Duodenal mucosa (tissue), 2 donors: Measurements from ENCODE around the gene SSBP3.
A peak's percentile ranks its signal among the peaks of the same experiment; 100 is the strongest.

Source experiments
- H3K27ac ChIP-seq: one replicate; pipeline ENCODE4 v1.7.0; 2013; ENCODE audit warnings: low read depth, low read length
- H3K27me3 ChIP-seq, 2 donors: one replicate each; pipeline ENCODE4 v1.7.0; 2013; ENCODE audit warnings: low read length in 2 of 2, control low read depth in 1 of 2; ENCODE audit not compliant: insufficient read depth in 2 of 2, control insufficient read depth in 1 of 2
- H3K36me3 ChIP-seq, 2 donors: one replicate each; pipeline ENCODE4 v1.7.0; 2013; ENCODE audit warnings: low read length in 2 of 2, control low read depth in 1 of 2; ENCODE audit not compliant: insufficient read depth in 2 of 2, control insufficient read depth in 1 of 2
- H3K4me1 ChIP-seq, 2 donors: one replicate each; pipeline ENCODE4 v1.7.0; 2013; ENCODE audit warnings: low read length in 2 of 2, control low read depth in 1 of 2; ENCODE audit not compliant: insufficient read depth in 2 of 2, control insufficient read depth in 1 of 2
- H3K4me3 ChIP-seq, 2 donors: one replicate each; pipeline ENCODE4 v1.7.0; 2013; ENCODE audit warnings: low read length in 2 of 2, low read depth in 1 of 2
- H3K9ac ChIP-seq, 2 donors: one replicate each; pipeline ENCODE4 v1.7.0; 2013; ENCODE audit warnings: low read length in 2 of 2, low read depth in 1 of 2
- H3K9me3 ChIP-seq, 2 donors: one replicate each; pipeline ENCODE4 v1.7.0; 2013; ENCODE audit warnings: low read length in 2 of 2, control low read depth in 1 of 2; ENCODE audit not compliant: control insufficient read depth in 1 of 2

The SSBP3 gene

GRCh38 chr1:54314696-54315095 lies 91.5 kb downstream of the SSBP3 start:
- Histone ChIP-seq H3K36me3 (no peaks in the 10 kb centered on the region), H3K27me3 (no peaks in the 10 kb centered on the region), H3K4me3 (peak overlapping the region in 1 of 2 donors; percentile 3), H3K9me3 (no peaks in the 10 kb centered on the region), H3K27ac (no peak overlapping the region), H3K4me1 (peaks cover 27 to 39% of the 10 kb centered on the region in 2 donors), H3K9ac (no peak overlapping the region)

GRCh38 chr1:54312796-54313316 lies 93.3 kb downstream of the SSBP3 start:
- Histone ChIP-seq H3K4me1 (peaks cover 33 to 48% of the 10 kb centered on the region in 2 donors), H3K27me3 (no peaks in the 10 kb centered on the region), H3K9ac (no peak overlapping the region), H3K36me3 (no peaks in the 10 kb centered on the region), H3K9me3 (no peaks in the 10 kb centered on the region), H3K4me3 (no peak overlapping the region), H3K27ac (peak overlapping the region; percentile 5)

- H3K27me3 ChIP-seq = no peaks in the 10 kb centered on the region
- no peak overlapping the region for H3K4me3 ChIP-seq
- peaks cover 33 to 41% of the 10 kb centered on the region in 2 donors for H3K4me1 ChIP-seq
- peaks cover 0 to 3% of the 10 kb centered on the region in 2 donors for H3K36me3 ChIP-seq
- H3K9me3 ChIP-seq = no peaks in the 10 kb centered on the region
- no peak overlapping the region for H3K27ac ChIP-seq
- no peak overlapping the region for H3K9ac ChIP-seq
Observed at GRCh38 chr1:54311506-54311905, 94.7 kb downstream of the SSBP3 start.

GRCh38 chr1:54310439-54311328 lies 95.5 kb downstream of the SSBP3 start:
- Histone ChIP-seq H3K27ac (no peak overlapping the region), H3K4me1 (peaks cover 33 to 41% of the 10 kb centered on the region in 2 donors), H3K36me3 (peaks cover 0 to 3% of the 10 kb centered on the region in 2 donors), H3K4me3 (no peak overlapping the region), H3K9ac (no peak overlapping the region), H3K27me3 (no peaks in the 10 kb centered on the region), H3K9me3 (no peaks in the 10 kb centered on the region)

GRCh38 chr1:54309631-54310366 lies 96.4 kb downstream of the SSBP3 start:
- Histone ChIP-seq H3K27me3 (no peaks in the 10 kb centered on the region), H3K36me3 (peaks cover 0 to 3% of the 10 kb centered on the region in 2 donors), H3K9me3 (no peaks in the 10 kb centered on the region), H3K4me3 (no peak overlapping the region), H3K4me1 (peaks cover 29 to 36% of the 10 kb centered on the region in 2 donors), H3K9ac (no peak overlapping the region), H3K27ac (no peak overlapping the region)

GRCh38 chr1:54307305-54307704 lies 98.9 kb downstream of the SSBP3 start:
- no peak overlapping the region for H3K9ac ChIP-seq
- no peak overlapping the region for H3K27ac ChIP-seq
- H3K4me1 ChIP-seq = peaks cover 30 to 31% of the 10 kb centered on the region in 2 donors
- peaks cover 0 to 3% of the 10 kb centered on the region in 2 donors for H3K36me3 ChIP-seq
- no peaks in the 10 kb centered on the region for H3K9me3 ChIP-seq
- H3K27me3 ChIP-seq = no peaks in the 10 kb centered on the region
- no peak overlapping the region for H3K4me3 ChIP-seq

GRCh38 chr1:54305906-54306514 lies 100.2 kb downstream of the SSBP3 start:
- Histone ChIP-seq H3K27ac (no peak overlapping the region), H3K9ac (no peak overlapping the region), H3K27me3 (no peaks in the 10 kb centered on the region), H3K4me1 (peaks cover 26 to 28% of the 10 kb centered on the region in 2 donors), H3K9me3 (no peaks in the 10 kb centered on the region), H3K36me3 (peaks cover 0 to 3% of the 10 kb centered on the region in 2 donors), H3K4me3 (no peak overlapping the region)

- no peak overlapping the region for H3K27ac ChIP-seq
- peaks cover 25 to 31% of the 10 kb centered on the region in 2 donors for H3K4me1 ChIP-seq
- peaks cover 0 to 3% of the 10 kb centered on the region in 2 donors for H3K36me3 ChIP-seq
- no peak overlapping the region for H3K9ac ChIP-seq
- no peaks in the 10 kb centered on the region for H3K27me3 ChIP-seq
- no peak overlapping the region for H3K4me3 ChIP-seq
- no peaks in the 10 kb centered on the region for H3K9me3 ChIP-seq
Observed at GRCh38 chr1:54304518-54304917, 101.7 kb downstream of the SSBP3 start.

- Histone ChIP-seq H3K9me3 (no peaks in the 10 kb centered on the region), H3K4me3 (no peak overlapping the region), H3K4me1 (peaks cover 31 to 39% of the 10 kb centered on the region in 2 donors), H3K9ac (no peak overlapping the region), H3K27me3 (no peaks in the 10 kb centered on the region), H3K27ac (no peak overlapping the region), H3K36me3 (peaks cover 0 to 3% of the 10 kb centered on the region in 2 donors)
Observed at GRCh38 chr1:54302951-54303843, 103.0 kb downstream of the SSBP3 start.
